K562 (cell line): Measurements from ENCODE around the gene BAIAP2.

Experiments used
- KDM4B ChIP-seq, 2 experiments: fragments of 450-650 bp in 1 of 2; sonication (generic) in 1 of 2; IDR thresholded peaks; 2 replicates each; pipeline ENCODE4 v1.6.1; 2016 to 2017; ENCODE audit warnings: borderline replicate concordance in 2 of 2, antibody characterized with exemption in 1 of 2, low read depth in 1 of 2, mild to moderate bottlenecking in 1 of 2
- POLR2AphosphoS5 ChIP-seq: IDR thresholded peaks from 2 replicates; pipeline ENCODE4 v1.6.1; 2011; ENCODE audit warnings: mild to moderate bottlenecking, low read depth, low read length, moderate library complexity; ENCODE audit not compliant: control insufficient read depth, insufficient read depth
- PTTG1 ChIP-seq: fragments of 450-650 bp; IDR thresholded peaks from 2 replicates; pipeline ENCODE4 v1.6.1; 2016; ENCODE audit warnings: low read depth, mild to moderate bottlenecking, missing genetic modification characterization, missing compliant biosample characterization
- SMAD4 ChIP-seq: fragments of 250-450 bp; sonication (Bioruptor Pico); conservative IDR thresholded peaks from 2 replicates; pipeline ENCODE4 v1.8.0; 2021; ENCODE audit warnings: inconsistent platforms, mild to moderate bottlenecking, moderate library complexity
- TF ChIP-seq, protein P1 (sequence below), 3 experiments: IDR thresholded peaks in 2 of 3; conservative IDR thresholded peaks in 1 of 3; 2 replicates each; pipeline ENCODE4 v1.5.1; 2011 to 2012; ENCODE audit warnings: low read length in 3 of 3, mild to moderate bottlenecking in 3 of 3, control low read depth in 2 of 3, improper control_type of control experiment in 1 of 3, inconsistent platforms in 1 of 3, low read depth in 1 of 3, mixed read lengths in 1 of 3, moderate library complexity in 1 of 3; ENCODE audit not compliant: insufficient read depth in 2 of 3

DNA sequence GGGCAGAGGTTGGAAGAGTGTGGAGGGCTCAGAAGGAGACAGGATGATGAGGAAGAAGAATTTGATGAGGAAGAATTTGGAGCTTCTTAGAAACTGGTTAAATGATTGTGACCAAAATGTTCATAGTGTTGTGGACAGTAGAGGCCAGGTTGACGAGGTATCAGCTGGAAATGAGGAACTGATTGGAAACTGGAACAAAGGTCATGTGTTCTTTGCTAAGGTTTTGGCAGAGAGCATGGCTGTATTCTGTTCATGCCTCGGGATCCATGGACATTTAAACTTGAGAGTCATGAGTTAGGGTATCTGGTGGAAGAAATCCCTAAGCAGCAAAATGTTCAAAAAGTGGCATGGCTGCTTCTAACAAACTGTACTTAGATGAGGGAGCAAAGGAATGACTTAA, 24.0 kb upstream of the BAIAP2 start:
- no peak for TF ChIP-seq PTTG1 (tag)
- no peak for TF ChIP-seq KDM4B (IDR thresholded peaks at IDR 0.05; ENCODE audit: borderline replicate concordance in 2 of 2, low read depth in 1 of 2)
- TF ChIP-seq SMAD4: no peak
- TF ChIP-seq POLR2AphosphoS5: no peak
- TF ChIP-seq, protein P1, sequence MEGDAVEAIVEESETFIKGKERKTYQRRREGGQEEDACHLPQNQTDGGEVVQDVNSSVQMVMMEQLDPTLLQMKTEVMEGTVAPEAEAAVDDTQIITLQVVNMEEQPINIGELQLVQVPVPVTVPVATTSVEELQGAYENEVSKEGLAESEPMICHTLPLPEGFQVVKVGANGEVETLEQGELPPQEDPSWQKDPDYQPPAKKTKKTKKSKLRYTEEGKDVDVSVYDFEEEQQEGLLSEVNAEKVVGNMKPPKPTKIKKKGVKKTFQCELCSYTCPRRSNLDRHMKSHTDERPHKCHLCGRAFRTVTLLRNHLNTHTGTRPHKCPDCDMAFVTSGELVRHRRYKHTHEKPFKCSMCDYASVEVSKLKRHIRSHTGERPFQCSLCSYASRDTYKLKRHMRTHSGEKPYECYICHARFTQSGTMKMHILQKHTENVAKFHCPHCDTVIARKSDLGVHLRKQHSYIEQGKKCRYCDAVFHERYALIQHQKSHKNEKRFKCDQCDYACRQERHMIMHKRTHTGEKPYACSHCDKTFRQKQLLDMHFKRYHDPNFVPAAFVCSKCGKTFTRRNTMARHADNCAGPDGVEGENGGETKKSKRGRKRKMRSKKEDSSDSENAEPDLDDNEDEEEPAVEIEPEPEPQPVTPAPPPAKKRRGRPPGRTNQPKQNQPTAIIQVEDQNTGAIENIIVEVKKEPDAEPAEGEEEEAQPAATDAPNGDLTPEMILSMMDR (IDR thresholded peaks at IDR 0.05 in 2 of 3, conservative IDR thresholded peaks at IDR 0.05 in 1 of 3; ENCODE audit: insufficient read depth in 2 of 3, low read depth in 1 of 3, low read length in 3 of 3): no peak
